ENCODE results near the gene HS3ST2. TPM values are rescaled to one million over a fixed set of nuclear protein-coding genes. Genes with fewer than 3 reads are reported as not detected.

HS3ST2 gene
- total RNA-seq, 2 donors from 2014 or later, result 1.6 to 2.3 TPM

DNA sequence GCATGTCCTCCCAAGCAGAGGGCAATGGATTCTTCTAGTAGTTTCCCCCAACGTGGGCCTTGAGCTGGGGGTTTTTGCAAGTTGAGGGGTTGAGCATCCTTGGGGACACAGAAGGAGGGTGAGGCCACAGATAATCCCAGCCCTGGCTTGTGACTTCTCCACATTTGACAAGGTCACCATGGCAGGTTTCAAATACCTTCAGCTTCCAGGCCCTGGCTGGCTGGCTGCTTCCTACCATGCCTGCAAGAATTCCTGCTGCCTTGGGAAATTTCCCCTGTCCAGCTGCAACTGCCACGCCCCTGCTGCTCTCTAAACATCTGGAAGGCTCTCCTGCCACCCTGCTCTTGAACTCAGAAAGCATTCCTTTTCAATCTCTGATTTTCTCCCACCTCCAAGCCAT, 41.3 kb downstream of the HS3ST2 start:
- Histone ChIP-seq H3K4me3 (no peak overlapping the region), H3K27me3 (no peaks in the 10 kb centered on the region), H3K27ac (no peak overlapping the region), H3K9me3 (no peaks in the 10 kb centered on the region), H3K36me3 (no peaks in the 10 kb centered on the region), H3K4me1 (no peaks in the 10 kb centered on the region)
- DNase-seq (ENCODE audit: low spot score), result no peak
- no peak for TF ChIP-seq CTCF (IDR thresholded peaks at IDR 0.05)

DNA sequence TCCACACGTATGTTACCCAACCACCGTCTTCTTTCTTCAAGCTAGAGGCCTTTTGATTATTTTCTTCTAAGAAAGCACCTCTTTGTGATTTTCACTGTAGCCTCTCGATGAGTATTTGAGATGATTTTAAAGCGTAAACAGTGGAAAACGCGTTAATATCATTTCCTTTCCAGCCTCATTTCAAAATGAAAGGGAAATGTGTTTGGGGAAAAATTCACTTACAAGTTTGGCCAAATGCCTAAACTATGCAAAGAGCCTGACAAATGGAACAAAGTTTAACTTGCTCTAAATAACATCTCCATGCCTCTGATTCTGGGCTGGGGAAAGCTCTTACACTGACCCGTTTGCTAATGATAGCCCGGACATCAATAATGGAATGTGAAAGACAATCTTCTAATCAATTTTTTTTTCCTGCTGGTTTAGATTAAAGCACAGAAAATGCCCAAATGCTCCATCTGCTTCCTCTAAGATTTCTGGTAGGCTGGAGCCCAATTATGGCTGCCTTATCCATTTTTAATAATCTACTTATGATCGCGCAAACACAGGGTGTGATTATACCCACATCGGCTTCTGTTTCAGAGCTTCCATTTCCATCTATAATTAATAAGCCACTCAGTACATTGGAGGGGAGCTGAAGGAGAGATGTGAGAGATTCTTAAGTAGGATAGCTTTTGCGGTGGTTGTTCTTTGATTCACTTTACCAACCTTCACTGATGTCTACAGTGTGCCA, 43.5 kb downstream of the HS3ST2 start:
- Histone ChIP-seq H3K27me3 (no peaks in the 10 kb centered on the region), H3K36me3 (no peaks in the 10 kb centered on the region), H3K27ac (no peak overlapping the region), H3K4me1 (no peaks in the 10 kb centered on the region), H3K4me3 (no peak overlapping the region), H3K9me3 (no peaks in the 10 kb centered on the region)
- no peak for DNase-seq (ENCODE audit: low spot score)
- TF ChIP-seq CTCF (IDR thresholded peaks at IDR 0.05), result no peak

DNA sequence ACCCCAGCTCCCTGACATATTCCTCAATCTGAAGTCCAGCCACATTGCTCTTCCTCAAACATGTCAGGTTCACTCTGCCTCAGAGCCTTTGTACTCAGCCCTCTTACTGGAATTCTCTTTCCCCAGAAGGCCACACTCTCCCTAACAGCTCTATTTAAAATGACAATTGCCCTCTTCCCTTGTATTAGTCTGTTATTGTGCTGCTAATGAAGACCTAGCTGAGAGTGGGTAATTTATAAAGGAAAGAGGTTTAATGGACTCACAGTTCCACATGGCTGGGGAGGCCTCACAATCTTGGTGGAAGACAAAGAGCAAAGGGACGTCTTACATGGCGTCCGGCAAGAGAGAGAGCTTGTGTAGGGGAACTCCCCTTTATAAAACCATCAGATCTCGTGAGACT, 46.0 kb downstream of the HS3ST2 start:
- Histone ChIP-seq H3K4me3 (no peak overlapping the region), H3K36me3 (no peaks in the 10 kb centered on the region), H3K9me3 (no peaks in the 10 kb centered on the region), H3K27me3 (no peaks in the 10 kb centered on the region), H3K4me1 (no peaks in the 10 kb centered on the region), H3K27ac (no peak overlapping the region)
- TF ChIP-seq CTCF (IDR thresholded peaks at IDR 0.05), result no peak
- no peak for DNase-seq (ENCODE audit: low spot score)

GRCh38 chr16:22861580-22861979, 47.6 kb downstream of the HS3ST2 start:
- Histone ChIP-seq H3K4me1 (no peaks in the 10 kb centered on the region), H3K9me3 (no peaks in the 10 kb centered on the region), H3K36me3 (no peaks in the 10 kb centered on the region), H3K4me3 (no peak overlapping the region), H3K27ac (no peak overlapping the region), H3K27me3 (no peaks in the 10 kb centered on the region)
- TF ChIP-seq CTCF (IDR thresholded peaks at IDR 0.05), result no peak
- no peak for DNase-seq (ENCODE audit: low spot score)

GRCh38 chr16:22862046-22862445, 48.1 kb downstream of the HS3ST2 start:
- no peak for DNase-seq (ENCODE audit: low spot score)
- Histone ChIP-seq H3K27me3 (no peaks in the 10 kb centered on the region), H3K27ac (no peak overlapping the region), H3K36me3 (no peaks in the 10 kb centered on the region), H3K4me3 (no peak overlapping the region), H3K4me1 (no peaks in the 10 kb centered on the region), H3K9me3 (no peaks in the 10 kb centered on the region)
- TF ChIP-seq CTCF (IDR thresholded peaks at IDR 0.05), result no peak

DNA sequence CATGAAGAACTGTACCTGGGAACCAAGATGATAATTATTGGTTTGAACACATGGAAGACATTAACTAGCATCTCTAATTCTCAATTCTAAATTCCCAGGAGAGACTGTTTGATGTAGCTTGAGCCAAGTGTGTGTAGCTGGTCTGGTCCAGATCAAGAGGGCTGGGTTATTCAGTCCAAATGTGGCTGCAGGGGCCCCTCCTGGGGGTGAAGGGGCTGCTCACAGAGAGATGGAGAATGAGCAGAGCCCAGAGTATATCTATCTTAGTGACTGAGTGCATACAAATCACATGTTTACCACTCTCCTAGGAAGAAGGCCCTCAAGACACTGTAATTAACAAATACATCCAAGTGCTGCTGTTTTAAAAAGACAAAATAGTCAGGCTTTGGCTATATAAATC, 50.4 kb downstream of the HS3ST2 start:
- H3K27me3 ChIP-seq, result no peaks in the 10 kb centered on the region
- H3K4me3 ChIP-seq, result no peak overlapping the region
- no peak for DNase-seq (ENCODE audit: low spot score)
- no peaks in the 10 kb centered on the region for H3K36me3 ChIP-seq
- H3K9me3 ChIP-seq, result no peaks in the 10 kb centered on the region
- no peak for TF ChIP-seq CTCF (IDR thresholded peaks at IDR 0.05)
- no peaks in the 10 kb centered on the region for H3K4me1 ChIP-seq
- H3K27ac ChIP-seq, result no peak overlapping the region

All from right atrium auricular region (tissue), 2 donors.